GM12875 (cell line): ENCODE measurements around the gene DUSP10.

Source experiments
- H3K4me3 ChIP-seq: one replicate; pipeline ENCODE4 v1.5.1; 2011; ENCODE audit warnings: low read depth, low read length, control low read depth
- TF ChIP-seq, protein P1 (sequence below): IDR thresholded peaks from 2 replicates; pipeline ENCODE4 v1.5.1; 2011; ENCODE audit warnings: low read depth, mild to moderate bottlenecking, control low read depth, inconsistent platforms, low read length, moderate library complexity, borderline replicate concordance; ENCODE audit not compliant: insufficient read depth

The DUSP10 gene

DNA sequence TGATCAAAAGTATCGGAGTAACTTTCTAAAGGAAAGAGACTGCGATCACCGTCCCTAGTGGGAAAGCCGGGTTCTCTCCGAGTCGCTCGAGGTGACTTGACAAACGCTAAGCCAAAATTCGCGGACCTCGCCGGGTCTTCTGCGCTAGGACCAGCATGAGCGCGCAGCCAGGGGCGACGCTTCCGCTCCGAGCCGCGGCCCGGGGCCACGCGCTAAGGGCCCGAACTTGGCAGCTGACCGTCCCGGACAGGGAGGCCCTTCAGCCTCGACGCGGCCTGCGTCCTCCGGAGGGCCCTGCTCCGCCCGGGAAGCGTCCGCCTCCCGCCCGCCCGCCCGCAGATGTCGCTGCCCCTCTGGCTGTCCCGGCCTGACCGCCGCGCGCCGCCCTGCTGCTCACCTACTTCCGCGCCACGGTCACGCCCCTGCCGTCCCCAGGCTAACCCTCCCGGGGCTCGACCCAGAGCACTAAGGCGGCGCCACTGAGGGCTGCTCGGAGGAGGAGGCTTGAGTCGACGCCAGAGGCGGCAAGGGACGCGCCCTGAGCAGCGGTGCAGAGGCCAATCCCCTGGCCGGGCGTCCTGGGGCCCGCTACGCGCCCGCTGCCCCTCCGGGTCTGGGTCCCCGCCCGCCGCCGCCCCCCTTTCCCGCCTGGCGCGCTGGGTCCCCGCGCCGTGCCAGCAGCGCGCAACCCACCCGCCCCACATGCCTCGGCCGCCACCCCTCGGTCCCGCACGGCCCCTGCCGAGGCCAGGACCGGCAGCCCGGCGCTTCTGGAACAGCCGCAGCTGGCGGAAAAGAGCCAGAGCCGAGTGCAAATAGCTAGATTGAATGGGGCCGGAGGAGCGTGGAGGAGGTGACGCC is 896 bp upstream of the DUSP10 start:
- H3K4me3 ChIP-seq: peak overlapping the region; percentile 88
- TF ChIP-seq, protein P1, sequence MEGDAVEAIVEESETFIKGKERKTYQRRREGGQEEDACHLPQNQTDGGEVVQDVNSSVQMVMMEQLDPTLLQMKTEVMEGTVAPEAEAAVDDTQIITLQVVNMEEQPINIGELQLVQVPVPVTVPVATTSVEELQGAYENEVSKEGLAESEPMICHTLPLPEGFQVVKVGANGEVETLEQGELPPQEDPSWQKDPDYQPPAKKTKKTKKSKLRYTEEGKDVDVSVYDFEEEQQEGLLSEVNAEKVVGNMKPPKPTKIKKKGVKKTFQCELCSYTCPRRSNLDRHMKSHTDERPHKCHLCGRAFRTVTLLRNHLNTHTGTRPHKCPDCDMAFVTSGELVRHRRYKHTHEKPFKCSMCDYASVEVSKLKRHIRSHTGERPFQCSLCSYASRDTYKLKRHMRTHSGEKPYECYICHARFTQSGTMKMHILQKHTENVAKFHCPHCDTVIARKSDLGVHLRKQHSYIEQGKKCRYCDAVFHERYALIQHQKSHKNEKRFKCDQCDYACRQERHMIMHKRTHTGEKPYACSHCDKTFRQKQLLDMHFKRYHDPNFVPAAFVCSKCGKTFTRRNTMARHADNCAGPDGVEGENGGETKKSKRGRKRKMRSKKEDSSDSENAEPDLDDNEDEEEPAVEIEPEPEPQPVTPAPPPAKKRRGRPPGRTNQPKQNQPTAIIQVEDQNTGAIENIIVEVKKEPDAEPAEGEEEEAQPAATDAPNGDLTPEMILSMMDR: peak; percentile 14; the same call in 1 of the 2 replicates

- TF ChIP-seq, protein P1: no peak
- H3K4me3 ChIP-seq: peak overlapping the region; percentile 85
Measured at GRCh38 chr1:221740993-221741702, 741 bp downstream of the DUSP10 start.

GRCh38 chr1:221740369-221740992 is 1.4 kb downstream of the DUSP10 start:
- H3K4me3 ChIP-seq: peak overlapping the region; percentile 85
- TF ChIP-seq, protein P1: no peak

GRCh38 chr1:221739677-221740025 is 2.2 kb downstream of the DUSP10 start:
- peak overlapping the region; percentile 21 for H3K4me3 ChIP-seq
- TF ChIP-seq, protein P1: no peak

- peak overlapping the region; percentile 21 for H3K4me3 ChIP-seq
- TF ChIP-seq, protein P1: no peak
Measured at GRCh38 chr1:221739018-221739676, 2.7 kb downstream of the DUSP10 start.

- H3K4me3 ChIP-seq: no peak overlapping the region
- TF ChIP-seq, protein P1: no peak
Measured at GRCh38 chr1:221736714-221737113, 5.2 kb downstream of the DUSP10 start.
